HS-27A (cell line): Measurements from ENCODE around the gene TMEM185A.
"Not testable (repeated sequence)": the region's sequence is repeated elsewhere in the genome, so short reads cannot be mapped to it uniquely, and the experiment has no call there.

ENCODE experiments used
- DNase-seq: peaks from one replicate; pipeline ENCODE4 v3.0.0-alpha.2; 2012; ENCODE audit warnings: low read depth, missing footprints

TMEM185A gene

DNA sequence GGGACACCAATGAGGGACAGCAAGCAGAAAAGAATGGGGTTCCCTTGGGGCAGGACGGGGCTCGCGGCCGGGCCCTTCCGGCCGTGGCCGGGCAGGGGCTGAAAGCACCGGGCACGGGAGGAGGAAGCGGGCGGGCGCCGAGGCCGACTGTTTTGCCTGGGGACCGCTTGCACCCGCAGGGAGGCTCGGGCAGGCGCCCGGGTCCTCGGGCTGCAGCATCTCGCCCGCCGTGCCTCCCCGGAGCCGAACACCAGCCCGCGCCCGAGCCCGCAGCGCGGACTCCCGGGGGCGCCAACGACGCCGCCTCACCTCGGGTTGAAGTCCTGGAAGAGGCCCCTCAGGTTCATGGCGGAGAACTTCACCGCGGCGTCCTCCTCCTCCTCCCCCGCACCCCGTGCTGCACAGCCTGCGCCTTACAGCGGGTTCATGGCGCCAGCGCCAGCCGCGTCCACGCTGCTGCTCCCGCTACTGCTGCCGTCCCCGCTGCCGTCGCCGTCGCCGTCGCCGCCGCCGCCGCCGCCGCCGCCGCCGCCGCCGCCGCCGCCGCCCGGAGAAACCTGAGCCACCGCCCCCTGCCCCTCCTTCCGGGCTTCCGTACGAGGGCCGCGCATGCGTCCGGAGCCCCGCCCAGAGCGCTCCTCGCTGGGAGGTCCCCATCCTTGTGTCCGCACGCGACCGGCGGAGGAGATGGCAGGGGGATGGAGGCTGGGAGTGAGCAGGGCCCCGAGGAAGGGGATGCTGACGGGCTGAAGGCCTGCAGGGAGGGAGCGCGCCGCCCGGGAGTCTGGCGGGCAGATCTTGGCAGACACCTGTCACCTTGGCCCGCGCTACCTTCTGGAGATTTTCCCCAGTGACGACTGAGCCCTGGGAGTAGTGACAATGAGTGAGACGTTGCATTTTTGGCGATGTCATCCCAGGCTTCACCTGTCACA, at the start of gene TMEM185A:
TMEM185A (minus strand) TSS at position 559 of the 932 bp plus-strand sequence; CDS start at position 347, 212 bp downstream.
- no peak for DNase-seq

DNA sequence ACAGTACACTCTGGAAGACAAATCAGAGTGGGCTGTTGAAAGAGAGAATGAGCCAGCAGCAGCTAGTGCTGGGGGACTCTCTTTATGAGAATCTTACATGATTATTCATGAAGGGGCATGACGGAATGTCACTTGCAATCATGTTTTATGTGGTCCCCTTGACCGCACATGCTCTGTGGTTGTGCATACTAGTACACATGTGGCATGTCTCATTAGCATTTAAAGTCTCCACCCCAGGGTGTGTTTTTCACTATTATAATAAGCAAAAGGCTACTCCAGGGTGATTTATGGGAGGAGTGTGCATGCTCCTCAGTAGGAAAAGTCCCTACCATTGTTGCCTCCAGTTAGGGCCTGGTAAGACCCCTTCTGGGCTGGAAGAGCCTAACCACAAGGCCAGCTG, 49.6 kb upstream of the TMEM185A start:
- DNase-seq: no peak

- DNase-seq: not testable (repeated sequence)
Observed at GRCh38 chrX:149679164-149679678, 47.6 kb upstream of the TMEM185A start.

GRCh38 chrX:149675554-149675953, 44.0 kb upstream of the TMEM185A start:
- DNase-seq: not testable (repeated sequence)

DNA sequence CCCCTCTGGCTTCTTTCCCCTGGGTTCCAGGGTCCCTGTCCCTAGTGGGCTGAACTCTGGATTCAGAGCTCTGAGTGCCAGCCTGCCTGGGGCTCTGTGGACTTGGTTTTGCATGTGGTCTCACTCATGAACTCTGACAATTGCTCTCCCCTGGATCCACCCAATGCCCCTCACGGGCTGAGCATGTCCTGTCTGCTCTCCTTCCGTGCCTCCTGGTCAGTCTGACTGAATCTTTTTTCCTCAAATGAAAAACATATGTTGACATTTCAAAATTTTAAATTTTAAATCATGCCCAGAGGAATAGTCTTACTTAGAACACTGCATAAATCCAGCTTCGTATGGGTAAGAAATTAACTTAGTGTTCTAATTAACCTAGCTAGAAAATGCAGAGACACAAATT, 43.5 kb upstream of the TMEM185A start:
- DNase-seq: not testable (repeated sequence)

- not testable (repeated sequence) for DNase-seq
Observed at GRCh38 chrX:149660613-149661012, 29.0 kb upstream of the TMEM185A start.

DNA sequence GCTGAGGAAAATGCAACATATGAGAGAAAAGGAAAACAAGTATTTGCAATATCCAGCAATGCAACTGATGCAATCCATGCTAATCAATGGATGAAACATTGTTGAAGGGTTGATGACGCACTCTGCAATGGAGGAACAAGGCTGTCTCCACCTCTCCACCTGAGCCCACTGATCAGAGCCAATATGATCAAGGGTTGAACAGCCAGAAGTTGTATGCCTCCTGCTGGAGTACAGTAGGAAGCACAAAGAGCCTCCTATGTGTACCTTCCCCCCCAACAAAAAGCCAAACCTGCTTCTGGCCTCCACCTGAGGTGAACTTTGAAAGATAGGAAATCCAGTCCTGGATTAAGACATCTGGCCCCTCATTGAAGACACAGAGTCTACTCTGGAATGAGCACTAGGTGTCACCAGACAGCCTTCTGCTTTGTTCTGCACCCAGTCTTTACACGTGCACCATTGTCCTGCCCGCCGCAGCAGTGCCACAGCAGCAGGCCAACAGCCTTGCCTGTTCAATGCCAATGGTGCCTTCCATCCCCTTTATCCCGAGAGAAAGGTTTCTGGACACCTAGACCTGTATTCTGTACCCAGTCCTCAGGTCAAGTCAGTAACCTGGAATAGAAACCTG, 24.8 kb upstream of the TMEM185A start:
- not testable (repeated sequence) for DNase-seq

DNA sequence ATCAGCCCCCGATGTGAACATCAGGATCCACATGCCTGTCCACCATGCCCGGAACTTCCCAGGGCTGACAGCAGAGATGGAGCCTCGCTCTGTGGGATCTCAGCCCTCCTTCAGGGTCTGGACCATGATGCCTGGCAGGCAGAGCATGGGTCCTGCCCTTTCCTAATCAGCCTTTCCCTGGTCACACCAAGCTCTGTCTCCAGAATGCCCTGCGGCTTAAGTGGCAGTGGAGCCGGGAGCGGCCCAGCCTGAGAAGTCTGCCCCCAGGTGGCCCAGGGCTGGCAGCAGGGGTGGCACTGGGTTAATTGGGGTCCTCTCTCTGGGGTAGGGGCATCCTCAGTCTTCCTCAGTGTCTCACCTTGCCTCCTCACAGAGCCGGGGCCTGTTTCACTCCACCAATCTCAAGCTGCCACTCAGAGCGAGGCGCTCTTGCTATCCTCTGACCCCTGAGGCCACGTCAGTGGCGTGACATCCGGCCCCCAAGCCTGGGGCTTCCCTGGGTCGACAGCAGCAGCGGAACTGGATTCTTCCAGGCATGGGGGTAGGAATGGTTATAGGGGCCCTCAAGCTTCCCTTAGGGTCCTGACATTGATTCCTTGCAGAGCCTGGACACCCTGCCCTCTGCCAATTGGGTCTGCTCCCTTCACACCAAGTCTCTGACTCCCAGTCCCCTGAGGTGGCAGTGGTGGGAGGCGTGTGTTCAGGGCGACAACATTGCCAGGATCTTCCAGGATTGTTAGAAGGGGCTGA, 20.8 kb upstream of the TMEM185A start:
- no peak for DNase-seq

- no peak for DNase-seq
Observed at GRCh38 chrX:149650162-149650561, 18.6 kb upstream of the TMEM185A start.

GRCh38 chrX:149648932-149649331, 17.3 kb upstream of the TMEM185A start:
- DNase-seq: no peak

GRCh38 chrX:149647505-149647904, 15.9 kb upstream of the TMEM185A start:
- no peak for DNase-seq

GRCh38 chrX:149643496-149643895, 11.9 kb upstream of the TMEM185A start:
- DNase-seq: no peak

DNA sequence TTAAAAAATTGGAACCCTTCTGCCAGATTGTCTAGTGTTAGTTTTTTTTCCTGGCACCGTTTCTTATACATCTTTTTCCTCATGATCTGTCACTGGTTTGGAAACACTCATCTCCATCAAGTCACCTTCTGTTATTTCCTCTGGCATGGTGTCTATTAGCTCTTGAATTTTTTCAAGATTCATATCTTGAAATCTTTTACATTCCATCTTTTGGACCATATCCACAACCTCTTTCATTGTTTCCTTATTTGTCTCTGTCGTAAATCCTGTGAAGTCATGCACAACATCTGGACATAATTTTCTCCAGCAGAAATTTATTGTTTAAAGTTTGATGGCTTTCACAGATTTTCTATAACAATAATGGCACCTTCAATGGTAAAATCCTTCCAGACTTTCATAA, 10.2 kb upstream of the TMEM185A start:
- no peak for DNase-seq

DNA sequence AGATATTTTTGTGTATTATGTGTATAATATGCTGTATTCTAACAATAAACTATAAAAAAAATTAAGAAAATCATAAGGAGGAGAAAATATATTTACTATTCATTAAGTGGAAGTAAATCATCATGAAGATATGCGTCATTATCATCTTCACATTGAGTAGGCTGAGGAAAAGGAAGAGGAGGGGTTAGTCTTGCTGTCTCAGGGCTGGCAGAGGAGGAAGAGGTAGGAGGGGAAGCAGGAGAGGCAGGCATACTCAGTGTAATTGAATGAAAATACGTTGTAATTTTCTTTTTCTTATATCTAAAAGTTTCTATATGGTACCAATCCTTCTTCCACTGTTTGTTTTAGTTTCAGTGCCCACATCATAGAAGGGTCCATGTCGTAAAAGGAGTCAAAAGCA, 9.8 kb upstream of the TMEM185A start:
- DNase-seq: no peak

DNA sequence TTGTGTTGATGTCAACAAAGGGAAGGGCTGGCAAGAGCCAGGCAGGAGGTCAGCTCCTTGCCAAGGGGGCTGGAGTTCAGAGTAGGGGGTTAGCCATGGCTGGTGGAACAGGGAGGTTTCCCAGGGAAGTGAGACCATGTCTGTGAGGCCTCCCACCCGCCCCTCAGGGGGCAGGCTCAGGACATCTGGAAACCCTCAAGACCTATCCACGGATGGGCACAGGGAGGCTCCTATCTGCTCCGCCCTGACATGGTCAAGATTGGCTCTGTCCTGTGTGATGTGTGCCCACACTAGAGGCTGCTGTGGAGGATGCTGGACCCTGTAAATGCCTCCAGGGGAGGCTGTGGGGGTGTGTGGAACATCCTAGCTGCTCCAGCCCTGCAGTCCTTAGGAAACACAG, 8.0 kb upstream of the TMEM185A start:
- no peak for DNase-seq

DNA sequence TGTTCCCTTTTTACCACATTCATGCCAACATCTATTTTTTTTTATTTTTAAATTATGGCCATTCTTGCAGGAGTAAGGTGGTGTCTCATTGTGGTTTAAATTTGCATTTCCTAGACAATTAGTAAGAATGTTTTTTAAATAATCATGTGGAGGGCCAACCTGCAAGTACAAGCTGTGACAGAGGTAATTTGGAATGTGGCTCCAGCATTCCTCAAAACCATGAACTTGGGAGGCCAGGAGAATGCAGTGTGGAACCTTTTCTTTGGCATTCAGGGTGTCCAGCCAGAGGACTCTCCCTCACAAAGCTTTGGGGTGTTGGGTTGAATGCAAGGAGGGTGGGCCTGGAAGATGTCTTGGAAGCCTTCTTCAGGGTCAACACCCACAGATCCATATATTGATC, 7.3 kb upstream of the TMEM185A start:
- no peak for DNase-seq

DNA sequence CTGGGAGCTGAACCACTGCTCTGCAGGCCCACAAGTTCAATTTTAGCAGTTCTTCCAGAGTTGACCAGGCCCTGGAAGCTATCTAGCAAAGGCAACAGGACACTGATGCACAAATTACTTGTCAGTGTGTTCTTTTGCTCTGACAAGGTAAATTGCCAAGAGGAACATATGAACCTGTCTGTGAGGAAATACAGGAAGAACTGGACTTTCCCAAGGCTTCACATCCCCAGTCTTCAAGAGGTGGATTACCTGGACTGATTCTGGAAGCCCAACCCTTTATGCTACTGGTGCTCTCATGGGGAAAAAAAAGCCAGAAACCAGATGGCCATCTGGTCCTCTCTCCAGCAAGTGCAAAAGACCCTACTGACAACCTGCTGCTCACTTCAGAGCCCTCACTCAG, 1.9 kb upstream of the TMEM185A start:
- DNase-seq: no peak

DNA sequence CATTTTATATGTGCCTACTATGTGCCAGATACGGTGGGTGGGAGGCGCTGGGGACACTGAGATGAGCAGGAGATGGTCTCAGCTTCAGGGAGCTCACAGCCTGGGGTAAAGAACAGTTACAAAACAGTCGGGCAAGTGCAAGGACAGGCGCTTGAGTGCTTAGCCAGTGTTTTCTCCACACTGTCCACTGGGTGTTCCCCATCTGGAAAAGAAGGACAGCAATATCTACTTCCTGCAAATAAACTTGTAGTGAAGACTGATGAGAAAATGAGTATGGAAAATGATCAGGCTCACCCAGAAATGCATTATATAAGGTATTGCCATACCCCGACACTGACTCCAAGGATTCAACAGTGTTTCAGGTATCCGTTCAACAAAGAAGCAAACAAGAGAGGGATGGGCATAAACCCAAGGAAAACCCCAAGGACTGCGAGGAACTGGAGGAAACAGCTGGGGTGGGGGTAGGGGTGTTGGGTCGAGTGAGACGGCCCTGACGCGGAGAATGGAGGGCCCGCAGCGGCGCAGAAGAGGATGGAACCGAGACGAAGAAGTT, 835 bp downstream of the TMEM185A start:
- DNase-seq: no peak

DNA sequence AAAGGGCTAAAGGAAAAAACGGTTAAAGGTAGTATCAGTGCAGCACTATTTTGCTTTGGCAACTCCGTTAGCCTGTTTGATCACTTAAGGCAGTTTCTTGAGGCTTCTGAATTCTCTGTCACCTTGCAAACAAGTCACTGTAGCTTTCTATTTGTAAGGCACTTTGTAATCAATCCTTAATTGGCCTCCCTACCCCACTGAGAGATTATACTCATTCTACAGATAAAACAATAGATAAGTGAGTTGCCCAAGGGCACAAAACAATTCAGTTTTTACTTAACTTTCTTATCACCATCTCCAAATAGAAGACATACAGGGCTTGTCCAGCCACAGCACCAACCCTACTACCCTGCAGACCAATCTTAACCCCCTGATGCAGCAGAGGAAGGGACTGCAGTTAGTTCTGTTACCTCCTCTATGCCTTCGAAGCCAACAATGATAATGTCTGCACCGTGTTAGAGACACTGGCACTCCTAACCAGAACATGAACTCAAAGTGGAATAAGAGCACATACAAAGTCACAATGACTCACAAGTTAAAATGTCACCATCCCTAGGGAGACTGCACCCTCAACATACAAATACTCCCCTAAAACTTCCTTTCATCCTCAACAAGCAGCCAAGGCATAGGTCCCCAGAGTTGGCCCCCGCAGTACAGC, 1.7 kb downstream of the TMEM185A start:
- no peak for DNase-seq

- no peak for DNase-seq
Observed at GRCh38 chrX:149628768-149629167, 2.8 kb downstream of the TMEM185A start.

DNA sequence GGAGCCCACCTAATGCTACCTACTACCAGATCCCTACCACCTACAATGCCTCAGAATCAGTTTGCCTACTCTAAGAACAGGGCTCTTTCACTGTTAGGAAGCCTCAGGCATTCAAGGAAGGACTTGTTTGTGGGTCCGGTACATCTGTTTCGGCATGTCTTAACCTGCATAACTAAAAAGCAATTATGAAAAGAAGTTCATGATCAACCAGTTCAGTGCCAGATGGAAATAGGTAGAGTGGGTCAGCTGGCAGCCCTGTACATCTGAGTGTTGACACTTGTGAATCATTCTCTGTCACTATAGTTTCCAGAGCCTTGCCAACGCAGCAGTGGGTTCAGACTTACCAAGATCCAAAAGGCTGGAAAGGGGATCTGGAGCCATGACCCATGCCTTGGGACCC, 3.3 kb downstream of the TMEM185A start:
- DNase-seq: no peak

GRCh38 chrX:149626829-149627228, 4.8 kb downstream of the TMEM185A start:
- DNase-seq: not testable (repeated sequence)
